Measurements from ENCODE around the gene P3H3.

Gene P3H3

DNA sequence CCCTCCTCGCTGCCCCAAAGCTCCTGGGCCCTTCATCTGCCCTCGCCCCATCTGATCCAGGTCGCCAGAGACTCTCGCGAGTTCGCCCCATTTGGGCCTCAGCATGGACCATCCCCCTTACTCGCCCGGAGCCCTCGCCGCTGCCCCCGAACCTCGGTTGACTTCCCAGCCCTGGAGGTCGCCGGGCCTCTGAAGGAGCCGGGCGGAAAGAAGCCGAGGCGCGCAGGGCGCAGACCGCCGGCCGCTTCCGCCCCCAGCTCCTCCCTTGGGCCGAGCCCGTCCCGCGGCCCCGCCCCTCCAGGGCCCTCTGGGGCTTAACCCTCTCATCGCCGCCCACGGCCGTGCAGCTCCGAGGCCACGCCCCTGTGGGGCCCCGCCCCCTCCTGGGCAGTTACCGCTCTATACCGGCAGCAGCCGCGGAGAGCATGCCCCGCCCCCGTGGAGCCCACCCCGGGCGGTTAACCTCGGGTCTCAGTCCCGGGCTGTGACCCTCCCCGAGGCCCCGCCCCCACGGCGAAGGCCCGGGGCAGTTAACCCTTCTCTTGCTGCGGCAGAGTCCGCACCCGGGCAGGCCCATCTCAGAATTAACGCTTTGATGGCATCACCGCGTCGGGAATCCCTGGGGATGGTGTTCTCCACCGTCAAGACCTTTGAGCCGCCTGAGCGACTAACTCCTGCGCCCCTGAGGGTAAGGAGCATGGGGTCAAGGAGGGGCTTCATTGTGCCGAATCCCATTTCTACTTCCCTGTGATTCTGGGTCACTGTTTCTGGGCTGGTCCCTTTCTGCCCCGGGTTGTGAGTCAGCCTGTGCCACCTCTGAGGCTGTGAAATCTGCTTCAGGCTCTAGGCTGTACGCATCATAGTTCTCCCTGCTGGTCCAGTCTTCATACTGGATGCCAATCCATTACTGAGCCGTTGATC is 45.1 kb downstream of the P3H3 start, which contains the start of gene SPSB2 (continued):
- no peak for TF ChIP-seq ZBTB49 (tag by site-specific recombination; IDR thresholded peaks at IDR 0.05; ENCODE audit: low read depth)
- no peak for TF ChIP-seq ZNF521 (tag by site-specific recombination; IDR thresholded peaks at IDR 0.05)
- TF ChIP-seq ZNF664 (tag by site-specific recombination; IDR thresholded peaks at IDR 0.05), result no peak
- TF ChIP-seq SP2 (tag by site-specific recombination; IDR thresholded peaks at IDR 0.05), result peak; percentile 92
- no peak for TF ChIP-seq ZNF138 (tag by site-specific recombination; IDR thresholded peaks at IDR 0.05; ENCODE audit: borderline replicate concordance)
- TF ChIP-seq ATF2 (tag by site-specific recombination; IDR thresholded peaks at IDR 0.05; ENCODE audit: low read depth), result no peak
- no peak for TF ChIP-seq MYNN (tag by site-specific recombination; IDR thresholded peaks at IDR 0.05; ENCODE audit: borderline replicate concordance)
- no peak for TF ChIP-seq ZNF571 (tag by site-specific recombination; IDR thresholded peaks at IDR 0.05)
- no peak for TF ChIP-seq ZNF518A (tag by site-specific recombination; conservative IDR thresholded peaks at IDR 0.05; ENCODE audit: low read depth)
- no peak for TF ChIP-seq ZNF529 (tag by site-specific recombination; IDR thresholded peaks at IDR 0.05; ENCODE audit: insufficient replicate concordance)
- no peak for TF ChIP-seq ZNF211 (tag by site-specific recombination; IDR thresholded peaks at IDR 0.05; ENCODE audit: low read depth)
- TF ChIP-seq ZNF174 (tag by site-specific recombination; IDR thresholded peaks at IDR 0.05), result no peak
- TF ChIP-seq SETDB1 (IDR thresholded peaks at IDR 0.05; ENCODE audit: insufficient read length, low read length), result no peak
- no peak for TF ChIP-seq ZNF558 (tag by site-specific recombination; IDR thresholded peaks at IDR 0.05)
- no peak for TF ChIP-seq ZNF449 (tag by site-specific recombination; IDR thresholded peaks at IDR 0.05)
- no peak for TF ChIP-seq ZNF670 (tag by site-specific recombination; IDR thresholded peaks at IDR 0.05; ENCODE audit: low read depth)
- no peak for TF ChIP-seq BCL11A (tag by site-specific recombination; IDR thresholded peaks at IDR 0.05; ENCODE audit: low read depth)
- no peak for TF ChIP-seq ZNF654 (tag by site-specific recombination; IDR thresholded peaks at IDR 0.05; ENCODE audit: low read depth)
- TF ChIP-seq GLI2 (tag by site-specific recombination; IDR thresholded peaks at IDR 0.05; ENCODE audit: borderline replicate concordance, low read depth), result no peak
- no peak for TF ChIP-seq ZNF626 (tag by site-specific recombination; IDR thresholded peaks at IDR 0.05)
- TF ChIP-seq, protein P1, sequence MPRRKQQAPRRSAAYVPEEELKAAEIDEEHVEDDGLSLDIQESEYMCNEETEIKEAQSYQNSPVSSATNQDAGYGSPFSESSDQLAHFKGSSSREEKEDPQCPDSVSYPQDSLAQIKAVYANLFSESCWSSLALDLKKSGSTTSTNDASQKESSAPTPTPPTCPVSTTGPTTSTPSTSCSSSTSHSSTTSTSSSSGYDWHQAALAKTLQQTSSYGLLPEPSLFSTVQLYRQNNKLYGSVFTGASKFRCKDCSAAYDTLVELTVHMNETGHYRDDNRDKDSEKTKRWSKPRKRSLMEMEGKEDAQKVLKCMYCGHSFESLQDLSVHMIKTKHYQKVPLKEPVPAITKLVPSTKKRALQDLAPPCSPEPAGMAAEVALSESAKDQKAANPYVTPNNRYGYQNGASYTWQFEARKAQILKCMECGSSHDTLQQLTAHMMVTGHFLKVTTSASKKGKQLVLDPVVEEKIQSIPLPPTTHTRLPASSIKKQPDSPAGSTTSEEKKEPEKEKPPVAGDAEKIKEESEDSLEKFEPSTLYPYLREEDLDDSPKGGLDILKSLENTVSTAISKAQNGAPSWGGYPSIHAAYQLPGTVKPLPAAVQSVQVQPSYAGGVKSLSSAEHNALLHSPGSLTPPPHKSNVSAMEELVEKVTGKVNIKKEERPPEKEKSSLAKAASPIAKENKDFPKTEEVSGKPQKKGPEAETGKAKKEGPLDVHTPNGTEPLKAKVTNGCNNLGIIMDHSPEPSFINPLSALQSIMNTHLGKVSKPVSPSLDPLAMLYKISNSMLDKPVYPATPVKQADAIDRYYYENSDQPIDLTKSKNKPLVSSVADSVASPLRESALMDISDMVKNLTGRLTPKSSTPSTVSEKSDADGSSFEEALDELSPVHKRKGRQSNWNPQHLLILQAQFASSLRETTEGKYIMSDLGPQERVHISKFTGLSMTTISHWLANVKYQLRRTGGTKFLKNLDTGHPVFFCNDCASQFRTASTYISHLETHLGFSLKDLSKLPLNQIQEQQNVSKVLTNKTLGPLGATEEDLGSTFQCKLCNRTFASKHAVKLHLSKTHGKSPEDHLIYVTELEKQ (tag by site-specific recombination; IDR thresholded peaks at IDR 0.05; ENCODE audit: borderline replicate concordance), result no peak
- TF ChIP-seq ZNF747 (tag by site-specific recombination; IDR thresholded peaks at IDR 0.05), result no peak
- TF ChIP-seq SP3 (tag by site-specific recombination; IDR thresholded peaks at IDR 0.05), result peak; percentile 98
- peak; percentile 93 for TF ChIP-seq KLF1 (tag by site-specific recombination; IDR thresholded peaks at IDR 0.05)
